PFSK-1 (cell line): ENCODE measurements around the gene PPM1J.

ENCODE experiments used
- FOXP2 ChIP-seq: optimal IDR thresholded peaks from 2 replicates; pipeline ENCODE3; 2011; ENCODE audit warnings: borderline replicate concordance, control low read depth, inconsistent platforms; ENCODE audit not compliant: insufficient read depth; ENCODE audit errors: extremely low read length, extremely low read depth
- POLR2AphosphoS5 ChIP-seq: IDR thresholded peaks from 2 replicates; pipeline ENCODE4 v1.6.1; 2012; ENCODE audit warnings: low read depth, mild to moderate bottlenecking, control low read depth, low read length, moderate library complexity
- SIN3A ChIP-seq: IDR thresholded peaks from 2 replicates; pipeline ENCODE4 v1.6.1; 2012; ENCODE audit warnings: mild to moderate bottlenecking, low read length, moderate library complexity, borderline replicate concordance; ENCODE audit not compliant: insufficient read depth
- TAF1 ChIP-seq: IDR thresholded peaks from 2 replicates; pipeline ENCODE4 v1.6.1; 2012; ENCODE audit warnings: low read length, control low read depth, borderline replicate concordance; ENCODE audit not compliant: insufficient read depth
- TF ChIP-seq, protein P1 (sequence below), 2 experiments: IDR thresholded peaks; 2 replicates each; pipeline versions ENCODE4 v1.6.1 to v1.8.0; 2011 to 2012; ENCODE audit warnings: low read depth in 2 of 2, low read length in 2 of 2, control low read depth in 1 of 2, inconsistent platforms in 1 of 2, mild to moderate bottlenecking in 1 of 2, moderate library complexity in 1 of 2; ENCODE audit not compliant: insufficient read depth in 1 of 2

DNA sequence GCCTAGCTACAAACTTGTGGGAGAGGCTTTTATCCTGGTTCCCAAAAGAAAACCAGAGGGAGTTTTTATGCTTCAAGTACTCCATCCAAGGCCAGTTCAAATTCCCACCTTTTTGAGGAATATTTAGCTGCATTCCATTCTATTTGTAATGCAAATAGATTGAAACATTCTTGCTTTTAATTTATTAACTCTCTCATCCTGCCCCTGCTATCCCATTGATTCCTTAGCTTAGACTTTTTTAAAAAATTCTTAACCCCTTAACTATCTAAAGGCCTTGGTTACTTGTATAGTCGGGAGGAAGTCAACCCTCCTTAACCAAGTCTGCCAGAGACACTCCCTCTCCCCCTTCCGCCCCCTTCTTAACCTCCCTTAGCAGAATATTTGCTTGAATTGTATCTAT, 43.1 kb downstream of the PPM1J start:
- TF ChIP-seq, protein P1, sequence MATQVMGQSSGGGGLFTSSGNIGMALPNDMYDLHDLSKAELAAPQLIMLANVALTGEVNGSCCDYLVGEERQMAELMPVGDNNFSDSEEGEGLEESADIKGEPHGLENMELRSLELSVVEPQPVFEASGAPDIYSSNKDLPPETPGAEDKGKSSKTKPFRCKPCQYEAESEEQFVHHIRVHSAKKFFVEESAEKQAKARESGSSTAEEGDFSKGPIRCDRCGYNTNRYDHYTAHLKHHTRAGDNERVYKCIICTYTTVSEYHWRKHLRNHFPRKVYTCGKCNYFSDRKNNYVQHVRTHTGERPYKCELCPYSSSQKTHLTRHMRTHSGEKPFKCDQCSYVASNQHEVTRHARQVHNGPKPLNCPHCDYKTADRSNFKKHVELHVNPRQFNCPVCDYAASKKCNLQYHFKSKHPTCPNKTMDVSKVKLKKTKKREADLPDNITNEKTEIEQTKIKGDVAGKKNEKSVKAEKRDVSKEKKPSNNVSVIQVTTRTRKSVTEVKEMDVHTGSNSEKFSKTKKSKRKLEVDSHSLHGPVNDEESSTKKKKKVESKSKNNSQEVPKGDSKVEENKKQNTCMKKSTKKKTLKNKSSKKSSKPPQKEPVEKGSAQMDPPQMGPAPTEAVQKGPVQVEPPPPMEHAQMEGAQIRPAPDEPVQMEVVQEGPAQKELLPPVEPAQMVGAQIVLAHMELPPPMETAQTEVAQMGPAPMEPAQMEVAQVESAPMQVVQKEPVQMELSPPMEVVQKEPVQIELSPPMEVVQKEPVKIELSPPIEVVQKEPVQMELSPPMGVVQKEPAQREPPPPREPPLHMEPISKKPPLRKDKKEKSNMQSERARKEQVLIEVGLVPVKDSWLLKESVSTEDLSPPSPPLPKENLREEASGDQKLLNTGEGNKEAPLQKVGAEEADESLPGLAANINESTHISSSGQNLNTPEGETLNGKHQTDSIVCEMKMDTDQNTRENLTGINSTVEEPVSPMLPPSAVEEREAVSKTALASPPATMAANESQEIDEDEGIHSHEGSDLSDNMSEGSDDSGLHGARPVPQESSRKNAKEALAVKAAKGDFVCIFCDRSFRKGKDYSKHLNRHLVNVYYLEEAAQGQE (IDR thresholded peaks at IDR 0.05; ENCODE audit: insufficient read depth in 1 of 2, low read depth in 2 of 2, low read length in 2 of 2) = no peak
- TF ChIP-seq FOXP2 (no peak), TAF1 (no peak), POLR2AphosphoS5 (no peak), SIN3A (no peak)
